HTERT RPE-1 (cell line): ENCODE results near the gene CYP1A2.
"Not testable (repeated sequence)": the region's sequence is repeated elsewhere in the genome, so short reads cannot be mapped to it uniquely, and the experiment has no call there.

Source experiments
- in situ Hi-C: fragments of 300-500 bp; cut with MboI; formaldehyde crosslinking; loops from 4 replicates; pipeline ENCODE4 v1.14.3; 2020; ENCODE audit warnings: low sequenced_read_pairs

Gene CYP1A2

GRCh38 chr15:74773731-74774252 lies 25.1 kb downstream of the CYP1A2 start:
- in situ Hi-C loops = loop anchor here (25.0 kb wide), 1 partner anchor 136 kb away; no protein-coding TSS in a partner anchor

GRCh38 chr15:74775132-74775562 lies 26.5 kb downstream of the CYP1A2 start:
- in situ Hi-C loops = no loop called here

GRCh38 chr15:74775894-74776293 lies 27.2 kb downstream of the CYP1A2 start:
- in situ Hi-C loops = no loop called here

GRCh38 chr15:74776821-74777768 lies 28.4 kb downstream of the CYP1A2 start:
- in situ Hi-C loops = no loop called here

- in situ Hi-C loops = no loop called here
Observed at GRCh38 chr15:74777769-74778598, 29.3 kb downstream of the CYP1A2 start.

GRCh38 chr15:74778599-74778970 lies 29.9 kb downstream of the CYP1A2 start:
- in situ Hi-C loops = no loop called here

GRCh38 chr15:74779162-74779648 lies 30.6 kb downstream of the CYP1A2 start:
- in situ Hi-C loops = no loop called here

- in situ Hi-C loops = no loop called here
Observed at GRCh38 chr15:74780523-74781430, 32.1 kb downstream of the CYP1A2 start.

- in situ Hi-C loops = no loop called here
Observed at GRCh38 chr15:74781431-74782258, 33.0 kb downstream of the CYP1A2 start, which contains the start of gene CSK. Gene CSK (plus strand): TSS chr15:74782080. CDS start chr15:74798298, 16,218 bp downstream.

- in situ Hi-C loops = no loop called here
Observed at GRCh38 chr15:74782259-74783071, 33.8 kb downstream of the CYP1A2 start.

- in situ Hi-C loops = no loop called here
Observed at GRCh38 chr15:74783072-74783807, 34.6 kb downstream of the CYP1A2 start.

GRCh38 chr15:74783808-74784175 lies 35.1 kb downstream of the CYP1A2 start:
- in situ Hi-C loops = no loop called here

GRCh38 chr15:74784426-74785193 lies 36.0 kb downstream of the CYP1A2 start:
- in situ Hi-C loops = no loop called here

- in situ Hi-C loops = no loop called here
Observed at GRCh38 chr15:74785194-74786032, 36.8 kb downstream of the CYP1A2 start.

- in situ Hi-C loops = not testable (repeated sequence)
Observed at GRCh38 chr15:74786081-74786480, 37.4 kb downstream of the CYP1A2 start.

GRCh38 chr15:74786551-74787165 lies 38.0 kb downstream of the CYP1A2 start:
- in situ Hi-C loops = no loop called here
